Keratinocyte (primary cell): ENCODE measurements around the gene SEC61A1.

ENCODE experiments used
- CTCF ChIP-seq, 3 experiments: IDR thresholded peaks in 1 of 3; conservative IDR thresholded peaks in 1 of 3; optimal IDR thresholded peaks in 1 of 3; 2 replicates in 2 of 3; 3 replicates in 1 of 3; pipeline versions ENCODE3 to v1.5.1; 2011; ENCODE audit warnings: low read length in 3 of 3, mild to moderate bottlenecking in 3 of 3, moderate library complexity in 2 of 3, control low read depth in 1 of 3, inconsistent platforms in 1 of 3; ENCODE audit not compliant: insufficient read depth in 2 of 3; ENCODE audit errors: extremely low read depth in 1 of 3
- EZH2 ChIP-seq: IDR thresholded peaks from one replicate; pipeline ENCODE4 v1.6.1; 2012; ENCODE audit warnings: inconsistent platforms, mild to moderate bottlenecking, low read length, moderate library complexity

GRCh38 chr3:128094295-128095151 is 42.3 kb downstream of the SEC61A1 start:
- TF ChIP-seq CTCF (optimal IDR thresholded peaks at IDR 0.05 in 1 of 3, IDR thresholded peaks at IDR 0.05 in 1 of 3, conservative IDR thresholded peaks at IDR 0.05 in 1 of 3; ENCODE audit: extremely low read depth in 1 of 3, insufficient read depth in 2 of 3, low read length in 3 of 3): no peak
- TF ChIP-seq EZH2: no peak
